RCC 7860 (cell line): ENCODE results near the gene PDCD1.
A peak's percentile ranks its signal among the peaks of the same experiment; 100 is the strongest.
"Not testable (repeated sequence)": the region's sequence is repeated elsewhere in the genome, so short reads cannot be mapped to it uniquely, and the experiment has no call there.

ENCODE experiments used
- DNase-seq: peaks from one replicate; pipeline ENCODE4 v3.0.0-alpha.2; 2015; ENCODE audit warnings: low spot score
- FAIRE-seq: peaks from 2 replicates; lab custom pipeline; 2012; peaks lifted over from hg19 to GRCh38; lab: Jason Lieb, UNC

PDCD1 gene

GRCh38 chr2:241879326-241879725 lies 20.6 kb upstream of the PDCD1 start:
- DNase-seq (no peak), FAIRE-seq (no peak)

- FAIRE-seq = no peak
- peak; percentile 21 for DNase-seq
These were observed 19.6 kb upstream of the PDCD1 start for GRCh38 chr2:241877989-241878970.

GRCh38 chr2:241877197-241877685 lies 18.5 kb upstream of the PDCD1 start:
- DNase-seq (no peak), FAIRE-seq (no peak)

- no peak for FAIRE-seq
- no peak for DNase-seq
These were observed 18.0 kb upstream of the PDCD1 start for GRCh38 chr2:241876528-241877196.

- peak; percentile 36 for DNase-seq
- not testable (repeated sequence) for FAIRE-seq
These were observed 17.2 kb upstream of the PDCD1 start for GRCh38 chr2:241875754-241876527.

GRCh38 chr2:241874277-241874925 lies 15.7 kb upstream of the PDCD1 start:
- FAIRE-seq = no peak
- no peak for DNase-seq

GRCh38 chr2:241873803-241874110 lies 15.1 kb upstream of the PDCD1 start:
- no peak for FAIRE-seq
- DNase-seq = no peak

GRCh38 chr2:241873081-241873802 lies 14.5 kb upstream of the PDCD1 start:
- DNase-seq (no peak), FAIRE-seq (no peak)

GRCh38 chr2:241872313-241872642 lies 13.6 kb upstream of the PDCD1 start:
- FAIRE-seq = no peak
- DNase-seq = no peak

GRCh38 chr2:241871538-241872312 lies 13.0 kb upstream of the PDCD1 start:
- FAIRE-seq (no peak), DNase-seq (no peak)

GRCh38 chr2:241870611-241871537 lies 12.2 kb upstream of the PDCD1 start:
- FAIRE-seq (no peak), DNase-seq (no peak)

GRCh38 chr2:241870081-241870541 lies 11.4 kb upstream of the PDCD1 start:
- FAIRE-seq (no peak), DNase-seq (no peak)

- FAIRE-seq (no peak), DNase-seq (no peak)
These were observed 10.6 kb upstream of the PDCD1 start, which contains the start of gene RTP5 for GRCh38 chr2:241869087-241869961. Gene RTP5 (plus strand): TSS chr2:241869729. CDS start chr2:241869757, 28 bp downstream.

GRCh38 chr2:241868661-241869081 lies 10.0 kb upstream of the PDCD1 start:
- DNase-seq = no peak

GRCh38 chr2:241867776-241868420 lies 9.2 kb upstream of the PDCD1 start:
- DNase-seq = no peak
- no peak for FAIRE-seq

More at GRCh38 chr2:241868661-241869081, 10.0 kb upstream of the PDCD1 start:
- FAIRE-seq = no peak

- no peak for DNase-seq
- no peak for FAIRE-seq
These were observed 8.3 kb upstream of the PDCD1 start for GRCh38 chr2:241866790-241867645.
